ENCODE measurements around the gene PTPRN2. TPM values are rescaled to one million over a fixed set of nuclear protein-coding genes. Genes with fewer than 3 reads are reported as not detected.

The PTPRN2 gene
- polyA plus RNA-seq, 2 donors: 0.37 to 0.40 TPM

- peaks cover 2 to 25% of the 10 kb centered on the region in 2 donors for H3K9me3 ChIP-seq (ENCODE audit: control insufficient read depth in 2 of 2, insufficient read depth in 1 of 2, low read depth in 1 of 2, low read length in 1 of 2)
- no peaks in the 10 kb centered on the region for H3K36me3 ChIP-seq (ENCODE audit: control insufficient read depth in 2 of 2, insufficient read depth in 2 of 2, low read length in 1 of 2)
- H3K4me3 ChIP-seq (ENCODE audit: low read depth in 1 of 2, low read length in 2 of 2): no peak overlapping the region
- H3K27me3 ChIP-seq (ENCODE audit: control insufficient read depth in 1 of 2, insufficient read depth in 2 of 2, low read length in 2 of 2): no peaks in the 10 kb centered on the region
- H3K4me1 ChIP-seq (ENCODE audit: control insufficient read depth in 2 of 2, insufficient read depth in 2 of 2, low read length in 1 of 2): no peaks in the 10 kb centered on the region
- H3K27ac ChIP-seq (ENCODE audit: low read depth in 2 of 2, low read length in 1 of 2): no peak overlapping the region
- 47 to 48% methylated on average over 17 of the region's 17 CpGs for WGBS, 2 donors
These were observed 818.5 kb downstream of the PTPRN2 start for GRCh38 chr7:157769086-157769485.

- Histone ChIP-seq H3K27ac (ENCODE audit: low read depth in 2 of 2, low read length in 1 of 2) (no peak overlapping the region), H3K4me1 (ENCODE audit: control insufficient read depth in 2 of 2, insufficient read depth in 2 of 2, low read length in 1 of 2) (no peaks in the 10 kb centered on the region), H3K4me3 (ENCODE audit: low read depth in 1 of 2, low read length in 2 of 2) (no peak overlapping the region), H3K27me3 (ENCODE audit: control insufficient read depth in 1 of 2, insufficient read depth in 2 of 2, low read length in 2 of 2) (no peaks in the 10 kb centered on the region), H3K9me3 (ENCODE audit: control insufficient read depth in 2 of 2, insufficient read depth in 1 of 2, low read depth in 1 of 2, low read length in 1 of 2) (peaks cover 2 to 25% of the 10 kb centered on the region in 2 donors), H3K36me3 (ENCODE audit: control insufficient read depth in 2 of 2, insufficient read depth in 2 of 2, low read length in 1 of 2) (no peaks in the 10 kb centered on the region)
- WGBS, 2 donors: 78 to 87% methylated on average over 22 of the region's 22 CpGs
These were observed 819.4 kb downstream of the PTPRN2 start for GRCh38 chr7:157768198-157768597.

- no peaks in the 10 kb centered on the region for H3K36me3 ChIP-seq (ENCODE audit: control insufficient read depth in 2 of 2, insufficient read depth in 2 of 2, low read length in 1 of 2)
- no peak overlapping the region for H3K4me3 ChIP-seq (ENCODE audit: low read depth in 1 of 2, low read length in 2 of 2)
- no peak overlapping the region for H3K27ac ChIP-seq (ENCODE audit: low read depth in 2 of 2, low read length in 1 of 2)
- WGBS, 2 donors: 74 to 77% methylated on average over 14 of the region's 14 CpGs
- no peaks in the 10 kb centered on the region for H3K4me1 ChIP-seq (ENCODE audit: control insufficient read depth in 2 of 2, insufficient read depth in 2 of 2, low read length in 1 of 2)
- no peaks in the 10 kb centered on the region for H3K27me3 ChIP-seq (ENCODE audit: control insufficient read depth in 1 of 2, insufficient read depth in 2 of 2, low read length in 2 of 2)
- H3K9me3 ChIP-seq (ENCODE audit: control insufficient read depth in 2 of 2, insufficient read depth in 1 of 2, low read depth in 1 of 2, low read length in 1 of 2): peaks cover 2 to 27% of the 10 kb centered on the region in 2 donors
These were observed 820.0 kb downstream of the PTPRN2 start for GRCh38 chr7:157767506-157768197.

DNA sequence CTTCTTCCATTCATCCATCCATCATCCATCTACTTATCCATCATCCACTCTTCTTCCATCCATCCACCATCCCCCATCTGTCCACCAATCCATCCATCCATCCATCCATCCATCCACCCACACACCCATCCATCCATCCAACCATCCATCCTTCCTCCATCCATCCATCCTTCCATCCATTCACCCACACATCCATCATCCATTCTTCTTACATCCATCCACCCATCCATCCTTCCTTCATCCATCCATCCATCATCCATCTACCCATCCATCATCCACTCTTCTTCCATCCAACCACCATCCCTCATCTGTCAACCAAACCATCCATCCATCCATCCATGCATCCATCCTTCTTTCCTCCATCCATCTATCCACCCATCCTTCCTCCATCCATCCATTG lies 821.5 kb downstream of the PTPRN2 start:
- no peaks in the 10 kb centered on the region for H3K4me1 ChIP-seq (ENCODE audit: control insufficient read depth in 2 of 2, insufficient read depth in 2 of 2, low read length in 1 of 2)
- H3K9me3 ChIP-seq (ENCODE audit: control insufficient read depth in 2 of 2, insufficient read depth in 1 of 2, low read depth in 1 of 2, low read length in 1 of 2): peaks cover 2 to 16% of the 10 kb centered on the region in 2 donors
- H3K4me3 ChIP-seq (ENCODE audit: low read depth in 1 of 2, low read length in 2 of 2): no peak overlapping the region
- no peaks in the 10 kb centered on the region for H3K36me3 ChIP-seq (ENCODE audit: control insufficient read depth in 2 of 2, insufficient read depth in 2 of 2, low read length in 1 of 2)
- no peaks in the 10 kb centered on the region for H3K27me3 ChIP-seq (ENCODE audit: control insufficient read depth in 1 of 2, insufficient read depth in 2 of 2, low read length in 2 of 2)
- H3K27ac ChIP-seq (ENCODE audit: low read depth in 2 of 2, low read length in 1 of 2): no peak overlapping the region

DNA sequence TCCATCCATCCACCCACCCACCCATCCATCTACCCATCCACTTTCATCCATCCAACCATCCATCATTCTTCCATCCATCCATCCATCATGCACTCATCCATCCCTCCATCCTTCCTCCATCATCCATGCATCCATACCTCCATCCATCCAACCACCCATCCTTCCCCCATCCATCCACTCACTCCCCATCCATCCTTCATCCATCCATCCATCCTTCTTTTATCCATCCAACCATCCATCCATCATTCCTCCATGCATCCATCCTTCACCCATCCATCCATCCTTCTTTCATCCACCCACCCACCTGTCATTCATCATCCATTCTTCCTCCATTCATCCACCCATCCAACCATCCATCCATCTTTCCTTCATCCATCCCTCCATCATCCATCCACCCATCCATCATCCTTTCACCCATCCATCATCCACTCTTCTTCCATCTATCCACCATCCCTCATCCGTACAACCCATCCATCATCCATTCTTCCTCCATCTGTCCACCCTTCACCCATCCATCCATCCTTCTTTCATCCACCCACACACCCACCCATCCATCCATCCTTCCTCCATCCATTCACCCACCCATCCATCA lies 822.6 kb downstream of the PTPRN2 start:
- Histone ChIP-seq H3K4me1 (ENCODE audit: control insufficient read depth in 2 of 2, insufficient read depth in 2 of 2, low read length in 1 of 2) (no peaks in the 10 kb centered on the region), H3K36me3 (ENCODE audit: control insufficient read depth in 2 of 2, insufficient read depth in 2 of 2, low read length in 1 of 2) (no peaks in the 10 kb centered on the region)
- WGBS, 2 donors: 94 to 100% methylated on average over 1 of the region's 1 CpG

GRCh38 chr7:157764193-157764592 lies 823.4 kb downstream of the PTPRN2 start:
- Histone ChIP-seq H3K4me1 (ENCODE audit: control insufficient read depth in 2 of 2, insufficient read depth in 2 of 2, low read length in 1 of 2) (no peaks in the 10 kb centered on the region), H3K27ac (ENCODE audit: low read depth in 2 of 2, low read length in 1 of 2) (no peak overlapping the region), H3K27me3 (ENCODE audit: control insufficient read depth in 1 of 2, insufficient read depth in 2 of 2, low read length in 2 of 2) (no peaks in the 10 kb centered on the region), H3K9me3 (ENCODE audit: control insufficient read depth in 2 of 2, insufficient read depth in 1 of 2, low read depth in 1 of 2, low read length in 1 of 2) (peaks cover 2 to 9% of the 10 kb centered on the region in 2 donors), H3K36me3 (ENCODE audit: control insufficient read depth in 2 of 2, insufficient read depth in 2 of 2, low read length in 1 of 2) (no peaks in the 10 kb centered on the region), H3K4me3 (ENCODE audit: low read depth in 1 of 2, low read length in 2 of 2) (no peak overlapping the region)
- 84 to 92% methylated on average over 6 of the region's 6 CpGs for WGBS, 2 donors

More for the DNA sequence above, 822.6 kb downstream of the PTPRN2 start:
- H3K4me3 ChIP-seq (ENCODE audit: low read depth in 1 of 2, low read length in 2 of 2): no peak overlapping the region
- H3K27me3 ChIP-seq (ENCODE audit: control insufficient read depth in 1 of 2, insufficient read depth in 2 of 2, low read length in 2 of 2): no peaks in the 10 kb centered on the region
- H3K27ac ChIP-seq (ENCODE audit: low read depth in 2 of 2, low read length in 1 of 2): no peak overlapping the region
- peaks cover 2 to 9% of the 10 kb centered on the region in 2 donors for H3K9me3 ChIP-seq (ENCODE audit: control insufficient read depth in 2 of 2, insufficient read depth in 1 of 2, low read depth in 1 of 2, low read length in 1 of 2)

GRCh38 chr7:157763279-157764000 lies 824.2 kb downstream of the PTPRN2 start:
- peaks cover 2 to 9% of the 10 kb centered on the region in 2 donors for H3K9me3 ChIP-seq (ENCODE audit: control insufficient read depth in 2 of 2, insufficient read depth in 1 of 2, low read depth in 1 of 2, low read length in 1 of 2)
- no peaks in the 10 kb centered on the region for H3K4me1 ChIP-seq (ENCODE audit: control insufficient read depth in 2 of 2, insufficient read depth in 2 of 2, low read length in 1 of 2)
- no peak overlapping the region for H3K4me3 ChIP-seq (ENCODE audit: low read depth in 1 of 2, low read length in 2 of 2)
- whole genome bisulfite sequencing, 2 donors: 85 to 87% methylated on average over 14 of the region's 14 CpGs
- H3K27ac ChIP-seq (ENCODE audit: low read depth in 2 of 2, low read length in 1 of 2): no peak overlapping the region
- H3K36me3 ChIP-seq (ENCODE audit: control insufficient read depth in 2 of 2, insufficient read depth in 2 of 2, low read length in 1 of 2): no peaks in the 10 kb centered on the region
- H3K27me3 ChIP-seq (ENCODE audit: control insufficient read depth in 1 of 2, insufficient read depth in 2 of 2, low read length in 2 of 2): no peaks in the 10 kb centered on the region

DNA sequence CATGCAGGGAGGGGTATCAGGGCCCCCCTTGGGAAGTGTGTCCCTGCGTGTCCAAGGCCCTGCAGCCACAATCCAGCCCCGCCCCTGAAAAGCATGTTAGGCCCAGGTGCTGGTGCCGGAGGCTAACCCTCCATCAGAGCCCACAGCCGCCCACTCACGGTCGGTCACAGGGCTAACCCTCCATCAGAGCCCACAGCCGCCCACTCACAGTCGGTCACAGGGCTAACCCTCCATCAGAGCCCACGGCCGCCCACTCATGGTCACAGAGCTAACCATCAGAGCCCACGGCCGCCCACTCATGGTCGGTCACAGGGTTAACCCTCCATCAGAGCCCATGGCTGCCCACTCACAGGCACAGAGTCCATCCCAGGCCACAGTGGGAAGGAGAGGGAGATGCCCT lies 824.8 kb downstream of the PTPRN2 start:
- Histone ChIP-seq H3K36me3 (ENCODE audit: control insufficient read depth in 2 of 2, insufficient read depth in 2 of 2, low read length in 1 of 2) (no peaks in the 10 kb centered on the region), H3K27me3 (ENCODE audit: control insufficient read depth in 1 of 2, insufficient read depth in 2 of 2, low read length in 2 of 2) (no peaks in the 10 kb centered on the region), H3K27ac (ENCODE audit: low read depth in 2 of 2, low read length in 1 of 2) (no peak overlapping the region), H3K4me3 (ENCODE audit: low read depth in 1 of 2, low read length in 2 of 2) (no peak overlapping the region), H3K4me1 (ENCODE audit: control insufficient read depth in 2 of 2, insufficient read depth in 2 of 2, low read length in 1 of 2) (no peaks in the 10 kb centered on the region), H3K9me3 (ENCODE audit: control insufficient read depth in 2 of 2, insufficient read depth in 1 of 2, low read depth in 1 of 2, low read length in 1 of 2) (peaks cover 2 to 13% of the 10 kb centered on the region in 2 donors)
- 92 to 96% methylated on average over 13 of the region's 13 CpGs for WGBS, 2 donors

DNA sequence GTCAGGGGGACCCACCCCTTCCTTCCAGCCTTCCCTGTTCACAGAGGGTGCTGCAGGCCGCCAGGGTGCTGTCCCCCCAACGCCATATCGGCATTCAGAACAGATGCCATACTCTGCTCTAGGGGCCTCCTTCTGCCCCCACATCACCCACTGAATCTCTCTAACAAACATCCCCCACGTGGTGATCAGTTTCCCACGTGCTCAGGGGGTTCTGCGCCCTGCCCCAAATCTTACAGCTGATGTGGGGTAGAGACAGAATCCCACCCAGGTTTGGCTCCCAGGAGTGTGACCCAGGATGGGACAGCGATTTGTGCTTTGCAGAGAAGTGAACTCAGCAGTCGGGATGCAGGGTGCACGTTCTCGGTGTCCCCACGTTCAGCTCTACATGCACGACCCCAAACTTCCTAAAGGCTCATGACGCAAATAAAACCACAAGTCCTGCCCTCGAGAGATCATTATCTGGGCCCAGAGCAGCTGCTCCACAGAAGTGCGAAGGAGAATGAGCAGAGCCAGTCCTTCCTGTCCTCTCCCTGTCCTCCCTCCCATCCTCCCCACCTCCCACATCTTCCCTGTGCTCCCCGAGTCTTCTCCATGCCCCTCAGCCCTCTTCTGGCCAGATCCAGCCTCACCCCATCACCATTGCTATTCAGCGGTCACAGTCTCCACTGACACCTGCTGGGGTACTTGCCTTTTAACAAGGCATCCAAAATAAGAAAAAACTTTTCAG lies 827.5 kb downstream of the PTPRN2 start:
- H3K9me3 ChIP-seq (ENCODE audit: control insufficient read depth in 2 of 2, insufficient read depth in 1 of 2, low read depth in 1 of 2, low read length in 1 of 2): peaks cover 2 to 10% of the 10 kb centered on the region in 2 donors
- H3K36me3 ChIP-seq (ENCODE audit: control insufficient read depth in 2 of 2, insufficient read depth in 2 of 2, low read length in 1 of 2): no peaks in the 10 kb centered on the region
- no peak overlapping the region for H3K4me3 ChIP-seq (ENCODE audit: low read depth in 1 of 2, low read length in 2 of 2)
- H3K27ac ChIP-seq (ENCODE audit: low read depth in 2 of 2, low read length in 1 of 2): no peak overlapping the region
- 63 to 68% methylated on average over 17 of the region's 17 CpGs for WGBS, 2 donors
- H3K4me1 ChIP-seq (ENCODE audit: control insufficient read depth in 2 of 2, insufficient read depth in 2 of 2, low read length in 1 of 2): no peaks in the 10 kb centered on the region
- no peaks in the 10 kb centered on the region for H3K27me3 ChIP-seq (ENCODE audit: control insufficient read depth in 1 of 2, insufficient read depth in 2 of 2, low read length in 2 of 2)
